CD4-positive, alpha-beta T cell treated with Interleukin-6 for 4 hours (primary cell): ENCODE data around the gene SPATC1L.
A peak's percentile ranks its signal among the peaks of the same experiment; 100 is the strongest.
"Not testable (repeated sequence)": the region's sequence is repeated elsewhere in the genome, so short reads cannot be mapped to it uniquely, and the experiment has no call there.

Experiments
- DNase-seq: peaks from one replicate; pipeline ENCODE4 v3.0.0-alpha.2; 2020; ENCODE audit warnings: mixed read lengths

SPATC1L gene

GRCh38 chr21:46149205-46149901 is 34.9 kb downstream of the SPATC1L start:
- no peak for DNase-seq

- DNase-seq: no peak
Measured at GRCh38 chr21:46148106-46148505, 36.2 kb downstream of the SPATC1L start.

- peak; percentile 57 for DNase-seq
Measured at GRCh38 chr21:46147429-46147828, 36.8 kb downstream of the SPATC1L start.

- no peak for DNase-seq
Measured at GRCh38 chr21:46146856-46147255, 37.4 kb downstream of the SPATC1L start.

- no peak for DNase-seq
Measured at GRCh38 chr21:46145840-46146691, 38.2 kb downstream of the SPATC1L start.

- no peak for DNase-seq
Measured at GRCh38 chr21:46145159-46145839, 39.0 kb downstream of the SPATC1L start.

- no peak for DNase-seq
Measured at GRCh38 chr21:46144464-46145070, 39.7 kb downstream of the SPATC1L start.

- DNase-seq: no peak
Measured at GRCh38 chr21:46142582-46143473, 41.4 kb downstream of the SPATC1L start.

GRCh38 chr21:46141767-46142581 is 42.3 kb downstream of the SPATC1L start:
- DNase-seq: no peak

GRCh38 chr21:46140352-46141003 is 43.8 kb downstream of the SPATC1L start:
- DNase-seq: not testable (repeated sequence)

GRCh38 chr21:46139686-46140085 is 44.6 kb downstream of the SPATC1L start:
- DNase-seq: no peak

GRCh38 chr21:46138383-46138970 is 45.8 kb downstream of the SPATC1L start:
- DNase-seq: no peak

GRCh38 chr21:46137908-46138307 is 46.4 kb downstream of the SPATC1L start:
- no peak for DNase-seq

GRCh38 chr21:46136739-46137349 is 47.4 kb downstream of the SPATC1L start:
- DNase-seq: no peak

- DNase-seq: no peak
Measured at GRCh38 chr21:46135782-46136395, 48.4 kb downstream of the SPATC1L start.

GRCh38 chr21:46131838-46132651 is 52.2 kb downstream of the SPATC1L start:
- no peak for DNase-seq

GRCh38 chr21:46131588-46131837 is 52.7 kb downstream of the SPATC1L start:
- no peak for DNase-seq

- no peak for DNase-seq
Measured at GRCh38 chr21:46130831-46131587, 53.2 kb downstream of the SPATC1L start.
